ENCODE measurements around the gene NKX1-1.

Gene NKX1-1

GRCh38 chr4:1416948-1417260 lies 10.7 kb upstream of the NKX1-1 start:
- DNase-seq (ENCODE audit: low read depth): no peak

GRCh38 chr4:1416051-1416947 lies 10.1 kb upstream of the NKX1-1 start:
- no peak for DNase-seq (ENCODE audit: low read depth)

DNA sequence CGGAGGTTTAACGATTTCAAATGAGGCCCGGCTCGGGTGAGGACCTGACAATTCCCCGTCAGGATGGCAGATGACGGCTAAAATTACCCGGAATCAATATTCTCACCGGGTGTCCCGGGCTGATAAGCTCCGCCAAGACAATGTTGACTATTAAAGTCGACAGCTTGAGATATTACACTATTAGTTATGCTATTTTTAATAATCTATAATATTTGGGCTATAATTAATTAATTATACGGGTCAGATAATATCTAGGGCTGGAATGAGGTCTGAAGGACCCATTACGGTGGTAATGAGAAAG lies 9.4 kb upstream of the NKX1-1 start:
- no peak for DNase-seq (ENCODE audit: low read depth)

DNA sequence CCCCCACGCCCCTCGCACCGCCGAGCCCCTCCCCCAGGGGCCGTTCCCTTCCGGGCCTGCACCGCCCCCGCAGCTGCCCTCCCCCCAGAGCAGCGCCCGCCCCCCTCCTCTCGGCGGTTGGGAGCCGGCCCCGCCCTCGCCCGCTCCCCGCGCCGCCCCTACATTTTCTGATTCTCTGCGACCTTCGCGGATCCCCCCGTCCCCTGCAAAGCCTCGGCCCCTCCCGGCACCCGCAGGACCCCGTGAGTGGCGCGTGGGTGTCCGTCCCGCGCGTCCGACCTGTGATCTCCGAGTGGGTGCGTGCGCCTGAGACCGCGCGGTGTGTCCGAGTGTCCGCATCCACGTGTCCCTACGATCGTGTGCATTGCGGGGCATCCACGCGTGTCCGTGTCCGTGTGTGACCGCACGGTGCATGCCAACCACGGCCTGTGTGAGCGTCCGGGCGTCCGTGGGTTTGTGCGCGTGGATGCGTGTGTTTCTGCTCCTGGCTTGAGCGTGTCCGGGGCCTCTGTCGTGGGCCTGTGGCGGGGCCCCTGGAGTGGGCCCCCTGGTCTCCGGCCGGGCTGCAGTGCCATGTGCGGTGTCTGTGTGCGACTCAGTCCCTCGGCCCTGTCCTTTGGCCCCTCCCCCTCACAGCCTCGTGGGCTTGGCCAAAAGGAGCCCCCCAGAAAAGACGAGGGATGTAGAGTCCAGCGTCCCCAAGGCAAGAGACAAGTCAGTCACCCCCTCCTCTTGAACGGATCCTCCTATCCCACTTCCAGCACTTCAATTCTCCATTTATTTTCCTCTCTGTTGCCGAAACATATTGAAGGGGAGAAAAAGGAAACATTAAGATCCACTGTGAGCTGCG lies 8.8 kb upstream of the NKX1-1 start:
- DNase-seq (ENCODE audit: low read depth): no peak

DNA sequence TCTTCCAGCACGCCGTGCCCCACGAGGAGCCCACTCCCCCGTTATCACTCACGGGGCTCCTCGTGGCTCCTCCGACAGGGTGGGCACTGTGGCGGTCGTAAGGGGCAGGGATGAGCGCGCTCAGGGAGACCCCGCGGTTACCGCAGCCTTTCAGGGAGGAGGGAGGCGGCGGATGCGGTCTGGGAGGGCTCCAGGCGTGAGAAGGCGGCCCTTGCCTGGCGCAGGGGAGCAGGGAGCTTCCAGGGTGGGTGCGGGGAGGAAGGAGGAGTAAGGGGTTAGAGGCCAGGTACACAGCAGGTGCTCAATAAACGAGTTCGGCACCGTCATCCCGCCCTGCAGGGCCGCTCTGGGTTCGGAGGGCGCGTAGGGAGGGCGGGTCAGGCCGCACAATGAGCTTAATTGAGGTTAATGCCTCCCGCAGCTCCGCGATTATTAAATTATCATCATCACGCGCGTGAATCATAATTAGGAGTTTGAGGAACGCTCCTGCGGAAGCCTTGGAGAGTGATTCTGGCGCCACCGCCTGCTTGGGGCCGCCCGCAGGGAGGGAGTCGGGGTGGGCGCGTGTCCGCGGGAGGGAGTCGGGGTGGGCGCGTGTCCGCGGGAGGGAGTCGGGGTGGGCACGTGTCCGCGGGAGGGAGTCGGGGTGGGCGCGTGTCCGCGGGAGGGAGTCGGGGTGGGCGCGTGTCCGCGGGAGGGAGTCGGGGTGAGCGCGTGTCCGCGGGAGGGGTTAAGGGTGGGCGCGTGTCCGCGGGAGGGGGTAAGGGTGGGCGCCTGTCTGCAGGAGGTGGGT lies 7.6 kb upstream of the NKX1-1 start:
- DNase-seq (ENCODE audit: low read depth): no peak

DNA sequence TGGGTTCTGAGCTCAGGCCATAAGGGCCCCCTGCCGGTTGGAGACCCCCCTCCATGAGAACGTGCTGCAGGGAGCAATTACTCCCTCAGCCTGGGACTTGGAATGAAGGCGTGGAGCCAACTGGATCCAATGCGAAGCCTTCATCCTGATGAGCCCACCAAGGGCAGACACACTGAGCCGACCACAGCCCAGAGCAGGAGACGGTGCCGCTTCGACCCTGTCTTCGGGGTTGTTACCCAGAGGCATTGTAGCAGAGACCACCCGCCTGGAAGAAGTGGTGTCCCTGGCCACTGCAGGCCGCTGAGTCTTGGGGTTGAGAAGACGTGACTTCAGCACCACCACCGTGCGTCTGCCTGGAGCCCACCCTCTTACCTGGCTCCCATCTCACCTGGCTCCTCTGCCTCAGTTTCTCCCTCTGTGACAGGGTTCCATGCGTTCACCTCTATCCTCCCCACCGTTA lies 7.0 kb upstream of the NKX1-1 start:
- DNase-seq (ENCODE audit: low read depth): no peak

DNA sequence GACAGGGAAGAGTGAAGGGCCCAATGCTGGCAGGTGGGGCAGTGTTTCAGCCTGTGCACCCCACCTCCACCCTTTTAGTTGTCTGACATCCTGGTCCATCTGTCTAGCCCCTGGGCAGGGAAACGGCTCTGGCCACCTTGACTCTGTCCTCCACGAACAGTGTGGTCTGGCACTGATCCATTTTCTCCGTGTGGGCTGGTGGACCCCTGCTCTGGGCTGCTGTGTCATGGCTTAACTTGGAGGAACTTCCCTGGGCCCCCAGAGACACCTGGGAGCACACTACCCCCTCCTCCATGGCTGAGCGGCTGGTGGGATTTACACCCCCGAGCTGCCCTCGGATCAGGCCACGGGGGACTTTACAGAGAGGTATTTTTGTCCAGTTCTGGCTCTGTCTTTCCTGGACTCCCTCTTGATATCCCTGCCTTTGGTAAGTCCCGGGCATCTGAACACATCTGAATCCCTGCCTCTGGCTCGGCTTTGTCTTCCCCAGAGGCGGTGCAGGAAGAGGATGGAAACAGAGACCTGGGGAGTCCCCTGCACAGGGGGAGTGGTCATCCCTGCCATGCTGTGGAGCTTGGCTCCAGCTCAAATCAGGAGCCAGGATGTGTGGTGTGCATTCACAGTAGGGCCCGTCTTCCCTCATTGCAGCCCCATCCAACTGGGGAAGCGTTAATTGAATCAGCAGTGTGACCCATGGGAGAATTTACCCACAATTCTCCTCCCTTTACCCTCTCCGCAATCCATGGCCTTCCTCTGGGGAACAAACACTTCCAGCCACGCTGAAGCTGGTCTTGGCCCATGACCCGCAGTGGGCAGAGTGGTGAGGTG lies 6.3 kb upstream of the NKX1-1 start:
- DNase-seq (ENCODE audit: low read depth): no peak

DNA sequence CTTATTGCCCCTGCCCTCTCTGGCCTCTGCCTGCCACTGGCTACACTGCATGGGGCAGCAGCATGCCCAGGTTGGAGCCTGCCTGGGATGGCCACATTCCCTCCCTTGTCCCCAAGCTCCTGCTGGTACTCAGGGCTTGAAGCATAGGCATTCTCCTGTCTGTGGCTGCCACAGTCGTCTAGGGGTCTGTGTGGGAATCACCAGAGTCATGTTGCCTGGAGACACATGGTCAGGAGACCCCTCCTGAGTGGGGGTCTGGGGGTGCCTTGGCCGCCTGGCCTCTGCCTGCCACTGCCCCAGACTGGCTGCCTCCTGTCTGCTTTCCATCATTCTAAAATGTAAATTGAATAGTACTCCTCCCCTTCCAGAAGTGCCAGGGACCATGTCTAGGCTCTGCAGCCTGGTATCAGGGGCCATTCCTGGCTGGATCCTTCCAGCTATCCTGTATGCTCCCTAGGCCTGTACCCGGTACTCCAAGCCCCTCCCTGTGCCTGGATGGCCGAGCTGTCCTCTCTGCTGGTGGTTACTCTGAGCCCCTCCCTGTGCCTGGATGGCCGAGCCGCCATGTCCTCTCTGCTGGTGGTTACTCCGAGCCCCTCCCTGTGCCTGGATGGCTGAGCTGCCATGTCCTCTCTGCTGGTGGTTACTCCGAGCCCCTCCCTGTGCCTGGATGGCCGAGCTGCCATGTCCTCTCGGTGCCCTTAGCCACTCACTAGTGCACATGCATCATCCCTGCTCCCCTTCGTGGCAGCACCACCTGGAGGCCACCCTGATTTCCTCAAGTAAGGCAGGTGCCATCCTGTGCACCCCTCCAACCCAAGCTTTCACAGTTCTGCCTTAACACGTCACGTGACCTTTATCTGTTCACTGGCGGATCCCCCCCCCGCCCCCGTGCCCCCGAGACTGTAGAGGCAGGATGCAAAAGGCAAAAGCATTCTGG lies 5.5 kb upstream of the NKX1-1 start:
- no peak for DNase-seq (ENCODE audit: low read depth)

- peak; percentile 3 for DNase-seq (ENCODE audit: low read depth)
These were observed 4.5 kb upstream of the NKX1-1 start for GRCh38 chr4:1410491-1411325.

GRCh38 chr4:1409491-1410425 lies 3.5 kb upstream of the NKX1-1 start:
- DNase-seq (ENCODE audit: low read depth): no peak

DNA sequence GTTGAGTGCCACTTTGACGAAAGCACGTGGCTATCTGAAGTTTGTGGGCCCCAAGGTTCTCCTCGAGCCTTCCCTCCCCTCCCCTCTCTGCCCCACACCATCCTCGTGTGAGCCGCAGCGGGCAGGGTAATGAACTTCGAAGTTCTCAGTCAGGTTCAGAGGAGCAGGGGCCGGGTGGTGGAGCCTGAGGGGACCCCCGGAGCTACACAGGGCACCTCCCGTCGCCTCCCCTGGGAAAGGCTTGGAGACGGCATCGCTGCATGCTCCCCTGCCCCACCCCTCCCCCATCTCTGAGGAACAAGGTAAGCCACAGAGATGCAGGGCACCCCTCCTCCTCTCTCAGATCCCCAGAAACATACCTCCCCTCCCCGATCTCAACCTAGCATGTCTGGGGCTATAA lies 2.8 kb upstream of the NKX1-1 start:
- DNase-seq (ENCODE audit: low read depth): no peak

GRCh38 chr4:1408418-1408817 lies 2.2 kb upstream of the NKX1-1 start:
- DNase-seq (ENCODE audit: low read depth): no peak

GRCh38 chr4:1407657-1408333 lies 1.6 kb upstream of the NKX1-1 start:
- DNase-seq (ENCODE audit: low read depth): no peak

- no peak for DNase-seq (ENCODE audit: low read depth)
These were observed 877 bp upstream of the NKX1-1 start for GRCh38 chr4:1406981-1407656.

- DNase-seq (ENCODE audit: low read depth): no peak
These were observed 427 bp downstream of the NKX1-1 start for GRCh38 chr4:1405636-1406393.

GRCh38 chr4:1405254-1405635 lies 997 bp downstream of the NKX1-1 start:
- no peak for DNase-seq (ENCODE audit: low read depth)

Measured in GM04504 (cell line).